Frontal cortex (tissue), 4 donors: Measurements from ENCODE around the gene SYCP2L. TPM values are rescaled to one million over a fixed set of nuclear protein-coding genes. Genes with fewer than 3 reads are reported as not detected.
"Not testable (repeated sequence)": the region's sequence is repeated elsewhere in the genome, so short reads cannot be mapped to it uniquely, and the experiment has no call there.

Source experiments
- DNase-seq, 2 donors: peaks; one replicate each; pipeline ENCODE4 v3.0.0; 2012; ENCODE audit warnings: low spot score in 2 of 2
- FAIRE-seq: peaks from 2 replicates; lab custom pipeline; 2012; peaks lifted over from hg19 to GRCh38; lab: Jason Lieb, UNC
- total RNA-seq: library from RNA; depleted of rRNA; stranded (reverse); fragments of >200 nt; gene quantifications from one replicate; pipeline ENCODE4 v1.2.3, GENCODE V29; 2014
- donor health status: control.
- donor health status: control.
- donor health status: control.

SYCP2L gene
- total RNA-seq, 1 donor from 2014 or later: 5.7 TPM

GRCh38 chr6:10877012-10877411 lies 9.8 kb upstream of the SYCP2L start:
- FAIRE-seq: no peak
- no peak for DNase-seq

GRCh38 chr6:10877871-10878270 lies 9.0 kb upstream of the SYCP2L start:
- DNase-seq: no peak
- no peak for FAIRE-seq

- FAIRE-seq (no peak), DNase-seq (no peak)
These were observed 6.5 kb upstream of the SYCP2L start for GRCh38 chr6:10880366-10880765.

GRCh38 chr6:10882253-10882630 lies 4.6 kb upstream of the SYCP2L start:
- not testable (repeated sequence) for FAIRE-seq, DNase-seq

GRCh38 chr6:10882657-10883171 lies 4.1 kb upstream of the SYCP2L start:
- DNase-seq (no peak), FAIRE-seq (no peak)

- FAIRE-seq (no peak), DNase-seq (no peak)
These were observed 3.3 kb upstream of the SYCP2L start for GRCh38 chr6:10883312-10884244.

GRCh38 chr6:10884245-10884972 lies 2.4 kb upstream of the SYCP2L start:
- no peak for DNase-seq
- no peak for FAIRE-seq

- not testable (repeated sequence) for FAIRE-seq, DNase-seq
These were observed 524 bp upstream of the SYCP2L start for GRCh38 chr6:10886365-10886690.

- no peak for FAIRE-seq
- no peak for DNase-seq
These were observed 3.3 kb downstream of the SYCP2L start for GRCh38 chr6:10890151-10890550.

GRCh38 chr6:10891960-10892359 lies 5.1 kb downstream of the SYCP2L start:
- DNase-seq: no peak
- FAIRE-seq: no peak

- FAIRE-seq: no peak
These were observed 8.1 kb downstream of the SYCP2L start for GRCh38 chr6:10894958-10895357.

GRCh38 chr6:10896691-10897090 lies 9.8 kb downstream of the SYCP2L start:
- no peak for DNase-seq
- no peak for FAIRE-seq

More at GRCh38 chr6:10894958-10895357, 8.1 kb downstream of the SYCP2L start:
- DNase-seq: no peak

- DNase-seq (no peak), FAIRE-seq (no peak)
These were observed 14.9 kb downstream of the SYCP2L start for GRCh38 chr6:10901770-10902169.

- DNase-seq (no peak), FAIRE-seq (no peak)
These were observed 17.2 kb downstream of the SYCP2L start for GRCh38 chr6:10904015-10904414.

GRCh38 chr6:10908228-10908627 lies 21.4 kb downstream of the SYCP2L start:
- no peak for FAIRE-seq
- DNase-seq: no peak

GRCh38 chr6:10919520-10919919 lies 32.7 kb downstream of the SYCP2L start:
- DNase-seq, FAIRE-seq: not testable (repeated sequence)

GRCh38 chr6:10933126-10933525 lies 46.3 kb downstream of the SYCP2L start:
- FAIRE-seq (no peak), DNase-seq (no peak)

- FAIRE-seq (no peak), DNase-seq (no peak)
These were observed 53.0 kb downstream of the SYCP2L start for GRCh38 chr6:10939840-10940239.

GRCh38 chr6:10945845-10946244 lies 59.0 kb downstream of the SYCP2L start:
- DNase-seq (no peak), FAIRE-seq (no peak)

GRCh38 chr6:10947966-10948365 lies 61.1 kb downstream of the SYCP2L start:
- DNase-seq (no peak), FAIRE-seq (no peak)
